ENCODE measurements around the gene KLHL15.

- no peak for TF ChIP-seq YY1 (IDR thresholded peaks at IDR 0.05; ENCODE audit: low read depth)
- TF ChIP-seq REST (IDR thresholded peaks at IDR 0.05; ENCODE audit: low read depth), result no peak
- no peak for TF ChIP-seq CEBPB (IDR thresholded peaks at IDR 0.05)
Measured at GRCh38 chrX:24005028-24005427, 22.0 kb downstream of the KLHL15 start.
